Fibroblast of the aortic adventitia (primary cell): Measurements from ENCODE around the gene RBKS. TPM values are rescaled to one million over a fixed set of nuclear protein-coding genes. Genes with fewer than 3 reads are reported as not detected.
A peak's percentile ranks its signal among the peaks of the same experiment; 100 is the strongest.

Source experiments
- DNase-seq: peaks from one replicate; pipeline ENCODE4 v3.0.0-alpha.2; 2010; ENCODE audit warnings: low read depth
- H3K4me3 ChIP-seq: 2 replicates; pipeline ENCODE4 v1.5.1; 2011; ENCODE audit warnings: low read depth, mild to moderate bottlenecking, control low read depth, low read length, moderate library complexity
- CTCF ChIP-seq: IDR thresholded peaks from 2 replicates; pipeline ENCODE4 v1.5.1; 2011; ENCODE audit warnings: mild to moderate bottlenecking, low read length, control low read depth, inconsistent platforms; ENCODE audit not compliant: insufficient read depth
- total RNA-seq: library from RNA; depleted of rRNA; stranded (reverse); fragments of >200 nt; gene quantifications from 2 replicates; pipeline ENCODE4 v1.2.3, GENCODE V29; 2012; ENCODE audit warnings: low replicate concordance

RBKS gene
- total RNA-seq, 1 donor = 1.4 TPM

GRCh38 chr2:27741673-27742072 is 148.5 kb downstream of the RBKS start:
- no peak for TF ChIP-seq CTCF
- no peak for DNase-seq
- no peak overlapping the region for H3K4me3 ChIP-seq

GRCh38 chr2:27739058-27739373 is 151.2 kb downstream of the RBKS start:
- no peak for TF ChIP-seq CTCF
- DNase-seq = no peak
- no peak overlapping the region for H3K4me3 ChIP-seq

- TF ChIP-seq CTCF = no peak
- no peak for DNase-seq
- H3K4me3 ChIP-seq = no peak overlapping the region
Measured at GRCh38 chr2:27738349-27739057, 151.7 kb downstream of the RBKS start.

GRCh38 chr2:27737676-27738348 is 152.4 kb downstream of the RBKS start:
- peak; percentile 84 for DNase-seq
- H3K4me3 ChIP-seq = no peak overlapping the region
- TF ChIP-seq CTCF = no peak

DNA sequence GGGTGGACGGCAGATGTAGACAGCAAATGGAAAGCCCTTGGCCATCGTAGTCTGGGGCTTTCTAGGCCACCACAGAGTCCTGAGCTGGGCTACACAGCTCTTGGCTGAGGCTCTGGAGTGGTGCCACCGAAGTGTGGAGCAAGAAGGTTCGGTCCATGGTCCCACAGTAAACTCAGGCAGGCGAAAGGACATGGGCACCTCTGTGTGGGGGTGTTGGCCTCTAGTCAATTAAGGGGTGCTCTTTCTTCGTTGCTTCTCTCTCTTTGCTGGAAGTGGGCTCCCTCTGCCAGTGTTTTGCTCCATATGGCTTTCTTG is 153.3 kb downstream of the RBKS start:
- no peak for TF ChIP-seq CTCF
- no peak overlapping the region for H3K4me3 ChIP-seq
- no peak for DNase-seq

GRCh38 chr2:27736031-27736889 is 153.9 kb downstream of the RBKS start:
- DNase-seq = peak; percentile 31
- no peak for TF ChIP-seq CTCF
- no peak overlapping the region for H3K4me3 ChIP-seq
